Measurements from ENCODE around the gene ARMC6. TPM values are rescaled to one million over a fixed set of nuclear protein-coding genes. Genes with fewer than 3 reads are reported as not detected.

The ARMC6 gene
- polyA plus RNA-seq, 1 experiment = 31.5 TPM

DNA sequence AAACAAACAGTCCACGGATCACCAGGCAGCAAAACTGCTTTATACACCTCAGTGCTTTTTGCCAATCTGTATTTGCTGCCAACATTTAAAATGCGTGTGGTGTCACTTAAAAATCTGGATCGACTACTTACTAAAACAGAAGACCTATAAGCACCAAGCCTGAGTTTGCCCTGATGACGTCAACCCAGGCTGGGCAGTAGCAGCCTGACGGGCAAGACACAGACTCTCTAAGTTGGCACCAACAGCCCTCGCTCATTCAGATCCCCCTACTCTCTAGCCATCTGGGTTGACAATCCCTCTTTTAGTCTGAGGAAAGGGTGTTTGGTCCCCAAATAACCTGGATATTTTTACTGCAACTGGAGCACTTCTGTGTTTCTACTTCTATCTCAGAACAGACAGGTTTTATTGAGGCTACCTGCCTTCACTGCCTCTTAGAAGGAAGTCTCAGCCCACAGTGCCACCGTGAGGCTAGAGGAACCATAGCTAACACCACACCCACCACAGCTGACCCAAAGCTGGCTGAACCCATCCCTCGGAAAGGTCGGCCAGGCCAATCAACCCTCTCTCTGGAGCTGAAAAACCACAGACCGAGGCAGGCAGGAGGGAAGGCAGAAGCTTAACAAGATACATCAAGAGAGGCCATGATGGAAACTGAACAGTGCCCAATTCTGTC is 7.0 kb upstream of the ARMC6 start:
- Histone ChIP-seq H3K4me3 (ENCODE audit: low read depth, low read length) (no peak overlapping the region), H3K27me3 (ENCODE audit: control insufficient read depth, insufficient read depth, low read length) (no peaks in the 10 kb centered on the region), H3K36me3 (ENCODE audit: control insufficient read depth, insufficient read depth, low read length) (peaks cover 26% of the 10 kb centered on the region)
- ChIA-PET POLR2A (no interaction called here), CTCF (interaction anchor here (0.6 kb wide), 1 partner anchor 202 kb away, joined by 5 read pairs; no protein-coding TSS in a partner anchor)
- TF ChIP-seq, protein P1, sequence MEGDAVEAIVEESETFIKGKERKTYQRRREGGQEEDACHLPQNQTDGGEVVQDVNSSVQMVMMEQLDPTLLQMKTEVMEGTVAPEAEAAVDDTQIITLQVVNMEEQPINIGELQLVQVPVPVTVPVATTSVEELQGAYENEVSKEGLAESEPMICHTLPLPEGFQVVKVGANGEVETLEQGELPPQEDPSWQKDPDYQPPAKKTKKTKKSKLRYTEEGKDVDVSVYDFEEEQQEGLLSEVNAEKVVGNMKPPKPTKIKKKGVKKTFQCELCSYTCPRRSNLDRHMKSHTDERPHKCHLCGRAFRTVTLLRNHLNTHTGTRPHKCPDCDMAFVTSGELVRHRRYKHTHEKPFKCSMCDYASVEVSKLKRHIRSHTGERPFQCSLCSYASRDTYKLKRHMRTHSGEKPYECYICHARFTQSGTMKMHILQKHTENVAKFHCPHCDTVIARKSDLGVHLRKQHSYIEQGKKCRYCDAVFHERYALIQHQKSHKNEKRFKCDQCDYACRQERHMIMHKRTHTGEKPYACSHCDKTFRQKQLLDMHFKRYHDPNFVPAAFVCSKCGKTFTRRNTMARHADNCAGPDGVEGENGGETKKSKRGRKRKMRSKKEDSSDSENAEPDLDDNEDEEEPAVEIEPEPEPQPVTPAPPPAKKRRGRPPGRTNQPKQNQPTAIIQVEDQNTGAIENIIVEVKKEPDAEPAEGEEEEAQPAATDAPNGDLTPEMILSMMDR (IDR thresholded peaks at IDR 0.05; ENCODE audit: insufficient read depth, low read depth, low read length) = peak; percentile 25; the same call in 1 of the 2 replicates
- DNase-seq (ENCODE audit: low read depth) = no peak

- POLR2A ChIA-PET = no interaction called here
- peaks cover 26% of the 10 kb centered on the region for H3K36me3 ChIP-seq (ENCODE audit: control insufficient read depth, insufficient read depth, low read length)
These were observed 6.2 kb upstream of the ARMC6 start for GRCh38 chr19:19027228-19027627.

DNA sequence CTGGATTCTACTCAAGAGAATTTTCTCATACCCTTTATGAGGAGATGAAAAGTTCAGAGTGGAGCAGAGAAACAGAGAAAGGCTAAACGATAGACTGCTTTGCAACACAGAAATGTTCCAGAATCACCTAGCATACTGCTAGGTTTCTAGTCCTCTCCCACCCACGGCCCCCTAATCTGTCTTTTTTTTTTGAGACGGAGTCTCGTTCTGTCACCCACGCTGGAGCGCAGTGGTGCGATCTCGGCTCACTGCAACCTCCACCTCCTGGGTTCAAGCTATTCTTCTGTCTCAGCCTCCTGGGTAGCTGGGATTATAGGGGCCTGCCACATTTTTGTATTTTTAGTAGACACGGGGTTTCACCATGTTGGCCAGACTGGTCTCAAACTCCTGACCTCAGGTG is 4.9 kb upstream of the ARMC6 start:
- Histone ChIP-seq H3K4me3 (ENCODE audit: low read depth, low read length) (no peak overlapping the region), H3K36me3 (ENCODE audit: control insufficient read depth, insufficient read depth, low read length) (peaks cover 20% of the 10 kb centered on the region), H3K27me3 (ENCODE audit: control insufficient read depth, insufficient read depth, low read length) (no peaks in the 10 kb centered on the region)
- ChIA-PET POLR2A (no interaction called here), CTCF (no interaction called here)
- no peak for DNase-seq (ENCODE audit: low read depth)
- TF ChIP-seq, protein P1 (IDR thresholded peaks at IDR 0.05; ENCODE audit: insufficient read depth, low read depth, low read length) = no peak

More at GRCh38 chr19:19027228-19027627, 6.2 kb upstream of the ARMC6 start:
- no peaks in the 10 kb centered on the region for H3K27me3 ChIP-seq (ENCODE audit: control insufficient read depth, insufficient read depth, low read length)
- TF ChIP-seq, protein P1 (IDR thresholded peaks at IDR 0.05; ENCODE audit: insufficient read depth, low read depth, low read length) = no peak
- CTCF ChIA-PET = no interaction called here
- no peak for DNase-seq (ENCODE audit: low read depth)
- no peak overlapping the region for H3K4me3 ChIP-seq (ENCODE audit: low read depth, low read length)

- DNase-seq (ENCODE audit: low read depth) = no peak
- H3K36me3 ChIP-seq (ENCODE audit: control insufficient read depth, insufficient read depth, low read length) = peaks cover 2% of the 10 kb centered on the region
- no peak overlapping the region for H3K4me3 ChIP-seq (ENCODE audit: low read depth, low read length)
- TF ChIP-seq, protein P1 (IDR thresholded peaks at IDR 0.05; ENCODE audit: insufficient read depth, low read depth, low read length) = no peak
- POLR2A ChIA-PET = interaction anchor here (0.6 to 0.7 kb wide), 2 partner anchors 8 to 9 kb away, joined by 3 to 6 read pairs; no protein-coding TSS in a partner anchor
- no peaks in the 10 kb centered on the region for H3K27me3 ChIP-seq (ENCODE audit: control insufficient read depth, insufficient read depth, low read length)
- CTCF ChIA-PET = interaction anchor here (0.7 kb wide), 1 partner anchor 36 kb away, joined by 5 read pairs; no protein-coding TSS in a partner anchor
These were observed 1.5 kb upstream of the ARMC6 start for GRCh38 chr19:19031891-19032290.

GRCh38 chr19:19032420-19033175 is 805 bp upstream of the ARMC6 start:
- H3K27me3 ChIP-seq (ENCODE audit: control insufficient read depth, insufficient read depth, low read length) = no peaks in the 10 kb centered on the region
- TF ChIP-seq, protein P1 (IDR thresholded peaks at IDR 0.05; ENCODE audit: insufficient read depth, low read depth, low read length) = 0 out of 2 replicates have a peak, but pooled peaks have one; percentile 16
- H3K4me3 ChIP-seq (ENCODE audit: low read depth, low read length) = peak overlapping the region; percentile 67
- ChIA-PET POLR2A (interaction anchor here (0.6 kb wide), 1 partner anchor 9 kb away, joined by 3 read pairs; no protein-coding TSS in a partner anchor), CTCF (no interaction called here)
- DNase-seq (ENCODE audit: low read depth) = peak; percentile 64
- peaks cover 2% of the 10 kb centered on the region for H3K36me3 ChIP-seq (ENCODE audit: control insufficient read depth, insufficient read depth, low read length)
